HG03460 (cell line): ENCODE data around the gene RITA1.
A peak's percentile ranks its signal among the peaks of the same experiment; 100 is the strongest.

ENCODE experiments used
- ATAC-seq: cut with Tn5 transposase; IDR thresholded peaks from one replicate; pipeline ENCODE4 v1.9.1; 2021; ENCODE audit not compliant: unreplicated experiment

Gene RITA1

GRCh38 chr12:113152835-113153814, 32.4 kb upstream of the RITA1 start:
- ATAC-seq, result peak; percentile 51

DNA sequence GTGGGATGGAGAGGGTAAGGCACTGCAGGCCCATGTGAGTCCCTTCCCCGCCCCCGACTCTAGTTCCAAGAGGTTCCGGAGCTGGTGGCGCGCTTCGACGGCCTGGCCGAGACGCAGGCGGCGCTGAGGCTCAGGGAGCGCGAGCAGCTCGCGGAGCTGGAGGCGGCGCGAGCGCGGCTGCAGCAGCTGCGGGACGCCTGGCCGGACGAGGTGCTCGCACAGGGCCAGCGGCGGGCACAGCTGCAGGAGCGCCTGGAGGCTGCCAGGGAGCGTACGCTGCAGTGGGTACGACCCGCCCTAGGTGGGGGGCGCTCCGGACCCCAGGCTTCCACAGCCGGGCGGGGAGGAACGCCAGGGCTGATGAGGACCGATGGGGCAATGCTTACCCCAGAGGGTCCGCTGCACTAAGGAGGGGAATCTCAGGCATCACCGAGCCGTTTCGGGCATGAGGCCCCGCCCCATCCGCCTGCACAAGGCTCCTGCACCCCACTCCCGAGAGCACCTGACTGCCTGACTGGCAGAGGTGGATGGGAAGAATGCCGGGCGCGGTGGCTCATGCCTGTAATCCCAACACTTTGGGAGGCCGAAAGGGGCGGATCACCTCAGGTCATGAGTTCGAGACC, 31.1 kb upstream of the RITA1 start:
- no peak for ATAC-seq

DNA sequence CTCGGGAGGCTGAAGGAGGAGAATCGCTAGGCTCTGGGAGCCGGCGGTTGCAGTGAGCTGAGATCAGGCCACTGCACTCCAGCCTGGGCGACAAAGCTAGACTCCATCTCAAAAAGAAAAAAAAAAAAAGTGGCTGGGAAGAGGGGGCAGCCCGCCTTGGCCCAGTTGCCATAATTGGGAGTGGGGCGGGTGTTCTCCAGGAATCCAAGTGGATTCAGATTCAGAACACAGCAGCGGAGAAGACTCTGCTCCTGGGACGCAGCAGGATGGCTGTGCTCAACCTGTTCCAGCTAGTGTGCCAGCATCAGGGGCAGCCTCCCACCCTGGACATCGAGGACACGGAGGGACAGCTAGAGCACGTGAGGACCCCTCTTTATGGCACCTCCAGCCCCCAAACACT, 30.5 kb upstream of the RITA1 start:
- ATAC-seq, result no peak

GRCh38 chr12:113155646-113156045, 29.9 kb upstream of the RITA1 start:
- ATAC-seq, result no peak

DNA sequence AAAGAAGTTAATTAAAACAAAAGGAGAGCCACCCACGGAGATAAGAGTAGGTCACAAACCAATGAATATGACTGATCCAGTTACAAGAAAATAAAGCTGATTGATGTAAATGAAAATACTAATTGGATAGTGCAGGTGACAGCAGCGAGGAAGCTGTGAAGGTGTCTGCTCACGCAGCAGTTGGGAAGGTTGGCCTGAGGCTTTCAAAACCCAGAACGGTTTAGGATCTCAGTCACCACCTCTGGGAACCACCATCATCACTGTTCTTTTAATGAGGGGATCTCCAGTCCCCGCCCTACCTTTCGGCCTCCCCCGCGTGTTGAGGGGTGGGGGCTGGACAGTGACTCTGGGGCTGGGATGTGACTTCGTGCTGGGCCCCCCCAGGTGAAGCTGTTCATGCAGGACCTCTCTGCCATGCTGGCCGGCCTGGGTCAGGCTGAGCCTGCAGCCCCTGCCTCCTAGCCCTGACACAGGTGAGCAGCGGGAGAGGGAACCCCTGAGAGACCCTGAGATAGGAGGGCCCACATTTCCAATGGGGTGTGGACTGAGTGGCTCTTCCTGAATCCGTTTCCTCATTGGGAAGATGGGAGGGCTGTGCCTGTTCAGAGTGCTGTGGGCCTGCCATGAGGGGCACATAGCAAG, 28.2 kb upstream of the RITA1 start:
- no peak for ATAC-seq

DNA sequence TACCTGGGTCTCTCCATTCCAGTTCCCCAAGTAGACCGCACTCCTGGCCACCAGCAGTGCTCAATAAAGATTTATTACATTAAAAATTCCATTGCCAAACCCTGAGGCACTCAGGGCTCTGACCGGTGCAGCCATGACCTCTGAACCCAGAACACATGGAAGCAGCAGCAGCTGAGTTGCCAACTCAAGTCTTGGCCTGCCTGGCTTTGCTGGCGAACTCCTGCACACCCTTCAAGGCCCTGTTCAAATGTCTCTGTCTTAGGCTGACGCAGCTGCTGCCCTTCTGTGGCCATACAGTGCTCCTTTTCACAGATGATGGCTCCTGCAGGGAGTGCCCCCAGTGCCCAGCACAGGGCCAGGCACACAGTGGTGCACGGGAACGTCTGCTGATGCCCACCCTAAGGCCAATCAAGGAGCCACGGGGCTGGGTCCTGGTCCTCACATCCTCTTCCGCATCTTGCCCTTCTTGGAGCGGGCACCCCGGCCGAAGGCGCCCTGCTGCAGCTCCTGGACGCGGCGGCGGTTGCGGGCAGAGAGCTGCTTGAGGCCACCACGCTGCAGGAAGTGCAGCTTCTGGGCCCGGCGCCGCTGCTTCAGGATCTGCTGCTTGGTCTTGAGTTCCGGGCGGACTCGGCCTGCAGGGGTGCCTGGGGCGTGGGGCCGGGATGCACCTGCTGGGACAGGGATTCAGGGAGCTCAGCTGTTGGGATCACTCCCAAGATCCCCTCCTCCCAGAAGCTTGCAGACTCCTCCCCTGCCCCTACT, 26.9 kb upstream of the RITA1 start:
- no peak for ATAC-seq

DNA sequence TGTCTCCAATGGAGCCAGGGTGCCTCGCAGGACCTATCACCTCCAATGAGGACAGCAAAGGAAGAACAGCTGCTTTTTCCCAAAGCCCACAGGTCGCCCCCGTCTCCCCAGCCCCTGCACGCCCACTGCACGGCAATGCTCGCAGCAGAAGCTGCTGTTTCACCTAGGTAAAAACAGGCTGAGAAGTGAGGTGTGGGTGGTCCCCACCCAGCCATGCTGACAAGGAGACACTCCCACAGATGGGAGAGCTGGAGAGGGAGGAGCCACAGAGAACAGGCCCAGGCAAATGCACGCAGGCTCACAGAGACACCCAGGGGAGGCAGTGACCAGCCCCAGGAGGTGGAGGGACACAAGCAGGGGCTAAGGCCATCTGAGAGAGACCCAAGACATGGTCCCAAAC, 25.6 kb upstream of the RITA1 start:
- no peak for ATAC-seq

DNA sequence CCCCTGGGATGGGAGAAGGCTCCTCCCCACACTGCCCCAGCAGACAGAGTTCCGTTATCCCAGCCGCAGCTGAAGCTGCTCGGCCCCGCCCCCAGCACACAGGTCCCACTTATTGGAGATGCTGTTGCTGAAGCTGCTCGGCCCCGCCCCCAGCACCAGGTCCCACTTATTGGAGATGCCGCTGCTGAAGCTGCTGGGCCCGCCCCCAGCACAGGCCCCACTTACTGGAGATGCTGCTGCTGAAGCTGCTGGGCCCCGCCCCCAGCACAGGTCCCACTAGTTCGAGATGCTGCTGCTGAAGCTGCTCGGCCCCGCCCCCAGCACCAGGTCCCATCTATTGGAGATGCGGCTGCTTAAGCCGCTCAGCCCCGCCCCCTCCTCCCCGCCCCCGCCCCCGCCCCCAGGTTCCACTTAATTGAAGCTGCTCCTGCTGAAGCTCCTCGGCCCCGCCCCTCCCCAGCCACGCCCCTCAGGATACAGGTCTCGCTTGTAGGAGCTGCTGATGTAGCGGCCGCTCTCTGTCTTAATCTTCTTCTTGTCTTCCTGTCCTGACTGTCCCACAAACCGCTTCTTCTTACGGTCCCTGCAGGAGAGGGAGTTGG, 24.0 kb upstream of the RITA1 start:
- no peak for ATAC-seq

GRCh38 chr12:113162102-113163029, 23.2 kb upstream of the RITA1 start:
- ATAC-seq, result no peak

- ATAC-seq, result no peak
Observed at GRCh38 chr12:113163030-113163360, 22.5 kb upstream of the RITA1 start.

GRCh38 chr12:113164014-113164413, 21.5 kb upstream of the RITA1 start:
- no peak for ATAC-seq

DNA sequence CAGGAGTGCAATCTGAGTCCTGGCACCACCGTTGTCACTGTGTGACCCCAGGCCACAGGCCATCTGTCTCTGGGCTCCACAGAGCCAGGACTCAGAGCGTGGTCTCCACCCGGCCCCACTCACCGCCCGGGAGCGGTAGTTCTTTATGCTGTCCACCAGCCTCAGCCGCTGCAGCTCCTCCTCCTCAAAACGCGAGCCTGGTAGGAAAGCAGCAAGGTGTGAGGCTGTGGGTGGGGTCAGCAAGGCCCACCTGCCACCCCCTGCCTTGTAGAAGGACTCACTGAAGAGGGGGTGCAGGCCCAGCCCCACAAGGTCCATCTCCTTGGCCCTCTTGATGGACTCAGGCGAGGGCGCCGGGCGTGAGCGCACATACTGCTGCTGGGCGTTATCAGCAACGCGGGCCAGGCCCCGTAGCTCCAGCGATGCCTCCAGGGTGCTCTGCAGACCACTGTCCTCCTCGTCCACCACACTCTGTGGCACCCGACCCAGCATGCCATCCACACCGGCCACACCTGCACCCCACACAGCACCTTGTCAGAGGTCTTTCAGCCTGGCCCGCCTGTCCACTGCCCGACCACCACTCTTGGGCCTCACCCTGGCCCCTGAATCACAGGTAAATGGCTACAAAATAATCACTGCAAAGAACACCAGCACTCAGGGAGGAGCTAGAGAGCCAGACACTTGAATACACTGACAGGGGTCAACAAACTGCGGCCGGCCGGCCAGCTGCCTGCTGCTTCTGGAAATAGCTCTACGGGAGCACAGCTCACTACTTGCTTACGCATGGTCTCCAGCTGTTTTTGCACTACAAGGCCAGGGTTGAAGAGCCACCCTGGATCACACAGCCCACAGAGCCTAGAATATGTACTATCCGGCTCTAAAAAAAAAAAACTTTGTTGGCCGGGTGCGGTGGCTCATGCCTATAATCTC, 19.7 kb upstream of the RITA1 start:
- ATAC-seq, result no peak

GRCh38 chr12:113167868-113168267, 17.7 kb upstream of the RITA1 start:
- no peak for ATAC-seq

- ATAC-seq, result no peak
Observed at GRCh38 chr12:113169697-113170096, 15.8 kb upstream of the RITA1 start.

- no peak for ATAC-seq
Observed at GRCh38 chr12:113170457-113170856, 15.1 kb upstream of the RITA1 start.

DNA sequence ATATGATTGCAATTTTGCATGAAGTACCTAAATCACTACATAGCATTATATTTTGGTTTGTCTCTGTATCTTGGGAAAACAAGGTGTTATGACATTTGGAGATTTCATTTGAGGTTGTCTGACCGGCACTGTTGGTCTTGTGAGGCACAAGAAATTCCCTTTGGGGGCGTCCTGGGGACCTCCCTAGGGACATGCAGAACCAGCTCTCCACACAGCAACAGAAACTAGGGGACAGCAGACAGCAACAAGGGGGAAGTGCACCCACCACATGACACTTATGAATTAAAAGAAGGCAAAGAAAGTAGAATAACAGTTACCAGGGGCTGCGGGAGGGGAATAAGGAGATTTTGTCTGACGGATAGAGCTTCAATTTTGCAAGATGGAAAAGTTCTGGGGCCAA, 14.6 kb upstream of the RITA1 start:
- ATAC-seq, result no peak

GRCh38 chr12:113171543-113171942, 14.0 kb upstream of the RITA1 start:
- no peak for ATAC-seq

DNA sequence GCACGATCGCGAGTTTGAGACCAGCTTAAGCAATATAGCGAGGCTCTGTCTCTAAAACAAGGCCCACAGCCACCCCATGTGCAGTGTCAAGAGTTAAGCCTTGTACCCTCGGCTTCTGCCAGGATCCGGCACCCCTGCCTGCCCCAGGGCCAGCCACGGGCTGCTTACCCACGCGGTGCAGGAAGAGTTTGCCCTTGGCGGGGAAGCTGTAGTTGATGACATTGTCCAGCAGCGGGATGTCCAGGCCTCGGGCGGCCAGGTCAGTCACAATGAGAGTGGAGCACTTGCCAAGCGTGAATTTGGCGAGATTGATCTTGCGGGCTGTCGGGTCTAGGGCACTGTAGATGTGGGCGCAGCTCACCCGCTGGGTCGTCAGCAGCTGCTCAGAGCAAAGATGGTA, 13.3 kb upstream of the RITA1 start:
- no peak for ATAC-seq
